Measurements from ENCODE around the gene CEP89.

Gene CEP89

DNA sequence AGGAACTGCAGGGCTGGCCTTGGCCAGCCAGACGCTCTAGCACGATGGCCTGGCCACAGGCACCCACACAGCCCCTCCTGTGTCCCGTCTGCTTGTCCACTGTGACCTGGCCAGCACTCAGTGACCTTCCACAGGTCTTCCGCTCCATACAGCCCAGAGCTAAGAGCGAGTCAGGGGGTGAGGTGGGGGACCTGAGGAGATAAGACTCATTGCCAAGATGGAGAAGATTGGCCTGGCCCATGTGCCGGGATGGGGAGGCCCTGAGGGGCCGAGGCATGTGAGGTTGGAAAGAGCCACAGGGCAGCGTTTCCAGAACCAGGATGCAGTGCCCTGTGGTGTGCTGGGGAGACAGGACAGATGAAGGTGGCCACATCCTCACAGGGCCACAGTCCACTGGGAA is 92.0 kb downstream of the CEP89 start:
- TF ChIP-seq, protein P1, sequence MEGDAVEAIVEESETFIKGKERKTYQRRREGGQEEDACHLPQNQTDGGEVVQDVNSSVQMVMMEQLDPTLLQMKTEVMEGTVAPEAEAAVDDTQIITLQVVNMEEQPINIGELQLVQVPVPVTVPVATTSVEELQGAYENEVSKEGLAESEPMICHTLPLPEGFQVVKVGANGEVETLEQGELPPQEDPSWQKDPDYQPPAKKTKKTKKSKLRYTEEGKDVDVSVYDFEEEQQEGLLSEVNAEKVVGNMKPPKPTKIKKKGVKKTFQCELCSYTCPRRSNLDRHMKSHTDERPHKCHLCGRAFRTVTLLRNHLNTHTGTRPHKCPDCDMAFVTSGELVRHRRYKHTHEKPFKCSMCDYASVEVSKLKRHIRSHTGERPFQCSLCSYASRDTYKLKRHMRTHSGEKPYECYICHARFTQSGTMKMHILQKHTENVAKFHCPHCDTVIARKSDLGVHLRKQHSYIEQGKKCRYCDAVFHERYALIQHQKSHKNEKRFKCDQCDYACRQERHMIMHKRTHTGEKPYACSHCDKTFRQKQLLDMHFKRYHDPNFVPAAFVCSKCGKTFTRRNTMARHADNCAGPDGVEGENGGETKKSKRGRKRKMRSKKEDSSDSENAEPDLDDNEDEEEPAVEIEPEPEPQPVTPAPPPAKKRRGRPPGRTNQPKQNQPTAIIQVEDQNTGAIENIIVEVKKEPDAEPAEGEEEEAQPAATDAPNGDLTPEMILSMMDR (conservative IDR thresholded peaks at IDR 0.05; ENCODE audit: low read length): no peak
- no peak for DNase-seq (ENCODE audit: low read depth)
- no peak overlapping the region for H3K4me3 ChIP-seq (ENCODE audit: low read length)

DNA sequence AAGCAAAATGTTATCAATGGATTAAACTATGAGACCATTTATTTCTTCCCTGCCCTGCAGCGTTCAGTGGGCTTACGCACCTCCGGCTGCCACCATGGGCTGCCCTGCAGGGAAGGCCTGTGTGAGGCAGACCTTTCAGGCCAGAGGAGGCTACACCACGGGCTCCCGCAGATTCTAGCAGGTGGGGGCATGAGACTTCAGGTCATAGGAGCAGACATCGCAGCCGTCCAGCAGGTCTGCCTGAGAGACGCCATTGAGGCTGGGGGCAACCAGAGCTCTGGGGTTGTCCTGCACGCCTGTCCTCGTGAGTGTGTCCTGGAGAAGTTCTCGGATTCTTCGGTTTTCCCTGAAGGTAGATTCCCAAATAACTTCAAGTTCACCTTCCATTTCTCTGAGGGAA is 92.8 kb downstream of the CEP89 start:
- H3K4me3 ChIP-seq (ENCODE audit: low read length): no peak overlapping the region
- DNase-seq (ENCODE audit: low read depth): no peak
- TF ChIP-seq, protein P1 (conservative IDR thresholded peaks at IDR 0.05; ENCODE audit: low read length): no peak

DNA sequence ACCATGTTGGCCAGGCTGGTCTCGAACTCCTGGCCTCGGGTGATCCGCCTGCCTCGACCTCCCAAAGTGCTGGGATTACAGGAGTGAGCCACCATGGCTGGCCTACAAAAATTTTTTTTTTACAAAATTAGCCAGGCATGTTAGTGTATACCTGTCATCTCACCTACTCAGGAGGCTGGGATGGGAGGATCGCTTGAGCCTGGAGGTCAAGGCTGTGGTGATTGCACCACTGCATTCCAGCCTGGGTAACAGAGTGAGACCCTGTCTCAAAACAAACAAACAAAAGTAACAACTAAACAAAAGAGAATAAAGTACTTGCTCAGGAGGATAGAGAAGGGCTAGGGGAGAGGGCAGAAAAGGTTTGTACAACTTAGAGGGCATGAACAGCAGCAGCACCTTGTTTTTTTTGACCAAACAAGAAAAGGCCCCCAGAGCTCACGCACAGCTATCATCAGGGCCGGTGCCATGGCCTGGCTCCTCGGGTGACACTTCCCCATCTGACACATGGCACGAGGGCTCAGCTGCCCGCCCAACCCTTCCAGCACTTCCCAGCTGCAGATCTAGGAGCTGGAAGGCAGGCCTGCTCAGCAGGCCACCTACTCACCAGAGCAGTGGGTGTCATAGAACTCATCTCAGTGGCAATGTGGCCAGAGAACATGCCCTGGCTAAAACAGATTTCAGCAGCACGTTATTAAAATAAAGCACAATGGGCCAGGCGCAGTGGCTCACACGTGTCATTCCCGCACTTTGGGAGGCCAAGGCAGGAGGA is 93.6 kb downstream of the CEP89 start:
- no peak overlapping the region for H3K4me3 ChIP-seq (ENCODE audit: low read length)
- TF ChIP-seq, protein P1 (conservative IDR thresholded peaks at IDR 0.05; ENCODE audit: low read length): no peak
- no peak for DNase-seq (ENCODE audit: low read depth)

DNA sequence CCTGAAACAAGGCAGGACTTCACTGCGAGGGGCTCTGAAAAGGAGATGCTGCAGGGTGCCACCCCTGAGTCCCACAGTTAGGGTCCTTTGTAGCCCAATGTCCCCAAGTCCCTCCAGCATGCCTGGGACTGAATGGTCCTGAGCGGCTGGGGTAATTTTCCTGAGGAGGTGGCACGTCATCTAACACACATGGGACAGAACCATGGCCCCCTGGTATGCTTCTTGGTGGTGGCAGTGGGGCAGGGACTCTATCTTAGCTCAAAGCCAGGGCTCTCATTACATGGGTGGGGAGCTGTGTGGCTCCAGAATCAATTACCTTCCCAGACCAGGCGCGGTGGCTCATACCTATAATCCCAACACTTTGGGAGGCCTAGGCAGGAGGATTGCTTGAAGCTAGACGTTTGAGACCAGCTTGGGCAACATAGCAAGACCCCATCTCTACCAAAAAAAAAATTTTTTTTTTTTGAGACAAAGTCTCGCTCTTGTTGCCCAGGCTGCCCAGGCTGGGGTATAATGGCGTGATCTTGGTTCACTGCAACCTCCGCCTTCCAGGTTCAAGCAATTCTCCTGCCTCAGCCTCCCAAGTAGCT is 94.3 kb downstream of the CEP89 start:
- TF ChIP-seq, protein P1 (conservative IDR thresholded peaks at IDR 0.05; ENCODE audit: low read length): no peak
- DNase-seq (ENCODE audit: low read depth): no peak
- no peak overlapping the region for H3K4me3 ChIP-seq (ENCODE audit: low read length)

DNA sequence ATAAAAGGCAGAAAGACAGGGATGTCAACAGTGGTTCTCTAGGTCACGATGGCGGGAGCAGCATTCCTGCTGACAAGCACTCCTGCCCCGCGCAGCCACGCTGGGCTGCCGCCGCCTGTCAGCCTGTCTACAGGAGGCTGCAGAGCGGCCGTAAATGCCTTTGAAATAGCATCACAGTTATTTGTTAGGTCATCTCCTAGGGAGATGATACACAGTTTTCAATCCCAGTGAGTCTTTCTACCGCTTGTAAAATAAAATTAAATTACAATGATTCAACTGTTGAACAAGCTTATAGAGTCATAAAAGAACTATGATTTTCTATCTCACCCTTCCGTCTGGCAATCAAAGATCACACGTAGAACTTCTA is 94.9 kb downstream of the CEP89 start:
- peak; percentile 29 for DNase-seq (ENCODE audit: low read depth)
- no peak overlapping the region for H3K4me3 ChIP-seq (ENCODE audit: low read length)
- TF ChIP-seq, protein P1 (conservative IDR thresholded peaks at IDR 0.05; ENCODE audit: low read length): no peak

DNA sequence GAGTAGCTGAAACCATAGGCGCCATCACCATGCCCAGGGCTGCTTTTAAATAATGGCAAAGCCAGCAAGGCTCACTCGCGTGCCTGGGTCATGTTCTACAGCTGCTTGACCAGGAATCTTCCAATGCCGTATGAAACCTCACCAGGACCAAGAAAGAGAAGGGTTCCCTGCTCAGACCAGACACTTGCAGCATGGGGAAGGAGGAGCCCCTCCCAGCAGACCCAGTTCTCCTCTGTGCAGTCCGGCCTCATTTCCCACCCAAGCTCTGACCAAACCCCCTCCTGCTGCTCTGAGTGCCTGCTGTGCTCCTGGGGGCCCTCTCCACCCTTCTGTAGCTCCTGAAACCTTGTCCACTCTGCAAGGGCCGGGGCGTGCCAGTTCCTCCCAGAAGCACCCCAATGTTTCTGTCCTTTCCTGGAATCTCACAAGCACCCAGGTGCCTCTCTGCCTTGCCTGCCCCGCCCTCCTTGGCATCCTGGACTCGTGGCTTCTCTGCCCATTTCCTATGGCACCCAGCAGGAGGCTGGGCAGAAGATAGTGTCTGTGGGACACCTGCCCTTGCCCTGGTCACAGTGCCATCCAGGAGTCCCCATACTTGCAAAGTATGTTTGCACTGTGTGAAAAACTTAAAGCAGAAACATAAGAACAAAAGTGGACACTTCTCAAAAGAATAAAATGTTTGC is 95.4 kb downstream of the CEP89 start:
- no peak for DNase-seq (ENCODE audit: low read depth)
- TF ChIP-seq, protein P1 (conservative IDR thresholded peaks at IDR 0.05; ENCODE audit: low read length): no peak
- no peak overlapping the region for H3K4me3 ChIP-seq (ENCODE audit: low read length)
